Measurements from ENCODE around the gene MOCS1. TPM values are rescaled to one million over a fixed set of nuclear protein-coding genes. Genes with fewer than 3 reads are reported as not detected.

MOCS1 gene
- total and polyA plus RNA-seq, 9 of the 15 experiments (the other 6 are each of a cell fraction or from before 2014, with no cell fraction given) = 0.69 to 12.7 (median 8.7) TPM

DNA sequence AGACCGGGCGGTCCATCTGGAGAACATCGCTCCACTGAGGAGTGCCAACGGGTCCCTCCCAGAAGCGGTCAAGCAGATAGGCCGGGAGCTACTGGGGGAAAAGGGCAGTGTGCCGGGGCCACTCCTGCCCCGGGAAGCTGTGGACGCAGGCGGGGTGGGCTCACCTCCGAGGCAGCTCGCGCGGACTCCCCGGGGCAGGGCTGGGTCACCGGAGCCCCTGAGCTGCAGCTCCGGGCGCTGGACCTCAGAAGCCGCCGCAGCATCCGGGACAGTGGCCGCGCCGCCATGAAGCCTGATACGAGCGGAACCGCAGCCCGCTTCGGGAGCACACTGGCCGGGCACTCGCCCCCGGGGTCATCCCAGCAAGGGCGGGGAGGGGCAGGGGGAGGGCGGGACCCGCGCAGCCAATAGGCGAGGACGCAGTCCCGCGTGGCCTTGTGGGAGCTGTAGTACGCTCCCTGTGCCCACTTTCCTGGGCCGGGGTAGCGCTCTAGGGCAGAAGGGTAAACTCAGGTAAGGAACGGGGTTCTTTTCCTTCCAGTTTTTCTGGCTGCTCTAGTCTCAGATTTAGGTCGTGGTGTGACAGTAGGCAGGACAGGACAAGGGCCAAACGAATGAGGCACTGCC, at the start of gene MOCS1 (continued):
- TF ChIP-seq SIX5 (IDR thresholded peaks at IDR 0.05; ENCODE audit: borderline replicate concordance in 1 of 2, insufficient read depth in 1 of 2, low read depth in 1 of 2, low read length in 2 of 2) (peak; percentile 43; a peak in 3 of 4 replicates), ZNF316 (IDR thresholded peaks at IDR 0.05) (no peak), ZZZ3 (IDR thresholded peaks at IDR 0.05) (no peak), FOXP1 (CRISPR knock-in tag; IDR thresholded peaks at IDR 0.05) (no peak; the same call in 1 of the 2 replicates)
- TF ChIP-seq, protein P1, sequence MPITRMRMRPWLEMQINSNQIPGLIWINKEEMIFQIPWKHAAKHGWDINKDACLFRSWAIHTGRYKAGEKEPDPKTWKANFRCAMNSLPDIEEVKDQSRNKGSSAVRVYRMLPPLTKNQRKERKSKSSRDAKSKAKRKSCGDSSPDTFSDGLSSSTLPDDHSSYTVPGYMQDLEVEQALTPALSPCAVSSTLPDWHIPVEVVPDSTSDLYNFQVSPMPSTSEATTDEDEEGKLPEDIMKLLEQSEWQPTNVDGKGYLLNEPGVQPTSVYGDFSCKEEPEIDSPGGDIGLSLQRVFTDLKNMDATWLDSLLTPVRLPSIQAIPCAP (CRISPR knock-in tag; IDR thresholded peaks at IDR 0.05; ENCODE audit: borderline replicate concordance) = no peak

DNA sequence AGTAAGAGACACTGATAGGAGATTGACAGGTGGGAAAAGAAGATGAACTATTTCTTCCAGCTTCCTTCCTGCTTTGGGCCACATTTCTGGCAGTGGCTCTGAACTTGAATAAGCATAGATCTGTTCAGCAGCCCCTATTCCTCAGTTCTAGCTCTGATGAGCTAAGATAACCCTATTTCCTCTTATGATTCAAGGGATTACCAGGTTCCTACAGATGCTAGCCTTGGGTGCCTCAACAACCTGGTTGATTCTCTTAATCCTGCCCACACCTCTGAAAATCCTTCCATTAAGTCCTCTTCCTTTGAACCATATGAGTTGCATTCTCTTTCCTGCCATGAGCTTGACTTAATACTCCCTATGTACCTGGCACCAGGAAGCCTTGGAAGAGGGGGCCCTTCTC, 49.8 kb upstream of the MOCS1 start:
- no peaks in the 10 kb centered on the region for H3K36me3 ChIP-seq (ENCODE audit: control insufficient read depth, insufficient read depth, low read length)
- intact Hi-C loops (cut with micrococcal nuclease) (loop anchor here (5.0 to 10.0 kb wide), 2 partner anchors 607 to 861 kb away; no protein-coding TSS in a partner anchor), in situ Hi-C loops (cut with MboI) (no loop called here)
- no peak overlapping the region for H3K4me2 ChIP-seq (ENCODE audit: insufficient read depth, low read length)
- BruUV-seq (replicated peaks) = no TSS peak
- ChIA-PET POLR2A (interaction anchor here (1.2 kb wide), 1 partner anchor 16 kb away, joined by 6 read pairs; no protein-coding TSS in a partner anchor), CTCF (ENCODE audit: low intra/inter-chr PET ratio) (no interaction called here)
- no peaks in the 10 kb centered on the region for H4K20me1 ChIP-seq (replicated peaks; ENCODE audit: control insufficient read depth, insufficient read depth, low read length)
- no peak overlapping the region for H3K9ac ChIP-seq (ENCODE audit: insufficient read depth in 1 of 2, low read depth in 2 of 2, low read length in 2 of 2)
- H3K27me3 ChIP-seq (ENCODE audit: control insufficient read depth in 2 of 2, insufficient read depth in 2 of 2, low read length in 2 of 2) = no peaks in the 10 kb centered on the region
- no peak overlapping the region for H2AFZ ChIP-seq (ENCODE audit: low read depth, low read length)
- H3K9me3 ChIP-seq (replicated peaks; ENCODE audit: control insufficient read depth, insufficient read depth, low read depth, low read length) = no peaks in the 10 kb centered on the region
- ATAC-seq = no peak
- no peak for DNase-seq (ENCODE audit: extremely low read depth in 1 of 4, low spot score in 3 of 4)
- no peaks in the 10 kb centered on the region for H3K9me1 ChIP-seq (ENCODE audit: control insufficient read depth, insufficient read depth, low read length)
- no peak overlapping the region for H3K27ac ChIP-seq (ENCODE audit: extremely low read depth, low read depth, low read length)
- no peak overlapping the region for H3K4me3 ChIP-seq
- FAIRE-seq = no peak
- H3K79me2 ChIP-seq (ENCODE audit: control insufficient read depth, insufficient read depth, low read length) = no peaks in the 10 kb centered on the region
- H3K4me1 ChIP-seq (replicated peaks in 1 of 2; ENCODE audit: control insufficient read depth in 2 of 2, insufficient read depth in 2 of 2, low read length in 2 of 2) = peaks cover 0 to 9% of the 10 kb centered on the region in 2 experiments; a peak in 2 of 5 replicates
- no peak for TF ChIP-seq TBL1XR1 (IDR thresholded peaks at IDR 0.05; ENCODE audit: low read length in 2 of 2)
- TF ChIP-seq, protein P2, sequence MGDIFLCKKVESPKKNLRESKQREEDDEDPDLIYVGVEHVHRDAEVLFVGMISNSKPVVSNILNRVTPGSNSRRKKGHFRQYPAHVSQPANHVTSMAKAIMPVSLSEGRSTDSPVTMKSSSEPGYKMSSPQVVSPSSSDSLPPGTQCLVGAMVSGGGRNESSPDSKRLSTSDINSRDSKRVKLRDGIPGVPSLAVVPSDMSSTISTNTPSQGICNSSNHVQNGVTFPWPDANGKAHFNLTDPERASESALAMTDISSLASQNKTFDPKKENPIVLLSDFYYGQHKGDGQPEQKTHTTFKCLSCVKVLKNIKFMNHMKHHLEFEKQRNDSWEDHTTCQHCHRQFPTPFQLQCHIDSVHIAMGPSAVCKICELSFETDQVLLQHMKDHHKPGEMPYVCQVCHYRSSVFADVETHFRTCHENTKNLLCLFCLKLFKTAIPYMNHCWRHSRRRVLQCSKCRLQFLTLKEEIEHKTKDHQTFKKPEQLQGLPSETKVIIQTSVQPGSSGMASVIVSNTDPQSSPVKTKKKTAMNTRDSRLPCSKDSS (IDR thresholded peaks at IDR 0.05; ENCODE audit: low read depth, partially characterized antibody) = no peak
- TF ChIP-seq, protein P3, sequence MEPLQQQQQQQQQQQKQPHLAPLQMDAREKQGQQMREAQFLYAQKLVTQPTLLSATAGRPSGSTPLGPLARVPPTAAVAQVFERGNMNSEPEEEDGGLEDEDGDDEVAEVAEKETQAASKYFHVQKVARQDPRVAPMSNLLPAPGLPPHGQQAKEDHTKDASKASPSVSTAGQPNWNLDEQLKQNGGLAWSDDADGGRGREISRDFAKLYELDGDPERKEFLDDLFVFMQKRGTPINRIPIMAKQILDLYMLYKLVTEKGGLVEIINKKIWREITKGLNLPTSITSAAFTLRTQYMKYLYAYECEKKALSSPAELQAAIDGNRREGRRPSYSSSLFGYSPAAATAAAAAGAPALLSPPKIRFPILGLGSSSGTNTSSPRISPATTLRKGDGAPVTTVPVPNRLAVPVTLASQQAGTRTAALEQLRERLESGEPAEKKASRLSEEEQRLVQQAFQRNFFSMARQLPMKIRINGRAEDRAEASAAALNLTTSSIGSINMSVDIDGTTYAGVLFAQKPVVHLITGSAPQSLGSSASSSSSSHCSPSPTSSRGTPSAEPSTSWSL (CRISPR knock-in tag; IDR thresholded peaks at IDR 0.05; ENCODE audit: borderline replicate concordance) = no peak
- TF ChIP-seq, protein P4, sequence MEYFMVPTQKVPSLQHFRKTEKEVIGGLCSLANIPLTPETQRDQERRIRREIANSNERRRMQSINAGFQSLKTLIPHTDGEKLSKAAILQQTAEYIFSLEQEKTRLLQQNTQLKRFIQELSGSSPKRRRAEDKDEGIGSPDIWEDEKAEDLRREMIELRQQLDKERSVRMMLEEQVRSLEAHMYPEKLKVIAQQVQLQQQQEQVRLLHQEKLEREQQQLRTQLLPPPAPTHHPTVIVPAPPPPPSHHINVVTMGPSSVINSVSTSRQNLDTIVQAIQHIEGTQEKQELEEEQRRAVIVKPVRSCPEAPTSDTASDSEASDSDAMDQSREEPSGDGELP (CRISPR knock-in tag; IDR thresholded peaks at IDR 0.05; ENCODE audit: borderline replicate concordance) = no peak
- no peak for TF ChIP-seq LEF1 (IDR thresholded peaks at IDR 0.05)
- TF ChIP-seq CHD1 (IDR thresholded peaks at IDR 0.05; ENCODE audit: low read length) = no peak
- TF ChIP-seq, protein P5, sequence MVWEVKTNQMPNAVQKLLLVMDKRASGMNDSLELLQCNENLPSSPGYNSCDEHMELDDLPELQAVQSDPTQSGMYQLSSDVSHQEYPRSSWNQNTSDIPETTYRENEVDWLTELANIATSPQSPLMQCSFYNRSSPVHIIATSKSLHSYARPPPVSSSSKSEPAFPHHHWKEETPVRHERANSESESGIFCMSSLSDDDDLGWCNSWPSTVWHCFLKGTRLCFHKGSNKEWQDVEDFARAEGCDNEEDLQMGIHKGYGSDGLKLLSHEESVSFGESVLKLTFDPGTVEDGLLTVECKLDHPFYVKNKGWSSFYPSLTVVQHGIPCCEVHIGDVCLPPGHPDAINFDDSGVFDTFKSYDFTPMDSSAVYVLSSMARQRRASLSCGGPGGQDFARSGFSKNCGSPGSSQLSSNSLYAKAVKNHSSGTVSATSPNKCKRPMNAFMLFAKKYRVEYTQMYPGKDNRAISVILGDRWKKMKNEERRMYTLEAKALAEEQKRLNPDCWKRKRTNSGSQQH (CRISPR knock-in tag; IDR thresholded peaks at IDR 0.05) = no peak
